HG03064 (cell line): ENCODE data around the gene MYCBP2.

Source experiments
- ATAC-seq: cut with Tn5 transposase; IDR thresholded peaks from one replicate; pipeline ENCODE4 v1.9.1; 2021; ENCODE audit warnings: low read depth; ENCODE audit not compliant: unreplicated experiment

The MYCBP2 gene

GRCh38 chr13:77002590-77003190 lies 324.2 kb downstream of the MYCBP2 start:
- ATAC-seq, result no peak

- ATAC-seq, result no peak
Measured at GRCh38 chr13:77001963-77002587, 324.8 kb downstream of the MYCBP2 start.

- no peak for ATAC-seq
Measured at GRCh38 chr13:77001540-77001939, 325.4 kb downstream of the MYCBP2 start.

- ATAC-seq, result no peak
Measured at GRCh38 chr13:77000475-77000874, 326.4 kb downstream of the MYCBP2 start.
